Neural cell (in vitro differentiated cells): ENCODE data around the gene ALK. TPM values are rescaled to one million over a fixed set of nuclear protein-coding genes. Genes with fewer than 3 reads are reported as not detected.
"Not testable (repeated sequence)": the region's sequence is repeated elsewhere in the genome, so short reads cannot be mapped to it uniquely, and the experiment has no call there.

Source experiments
- H2AFZ ChIP-seq: fragments of 200-600, 300-800 bp; sonication (generic), shearing (Covaris generic); 2 replicates; pipeline ENCODE4 v1.6.0; 2014; ENCODE audit warnings: low read depth, mild to moderate bottlenecking, antibody characterized with exemption, low read length, moderate library complexity
- H3F3A ChIP-seq: fragments of 200-600 bp; shearing (Covaris generic); 2 replicates; pipeline ENCODE4 v1.6.1; 2016; ENCODE audit warnings: mild to moderate bottlenecking, moderate library complexity, mixed read lengths, antibody characterized with exemption, low read length; ENCODE audit not compliant: insufficient read depth, poor library complexity, severe bottlenecking
- H3K27ac ChIP-seq: fragments of 200-600, 300-800 bp; sonication (generic), shearing (Covaris generic); 2 replicates; pipeline ENCODE4 v1.5.1; 2014; ENCODE audit warnings: mild to moderate bottlenecking, low read length, moderate library complexity
- H3K27me3 ChIP-seq: fragments of 300-800, 200-600 bp; sonication (generic), shearing (Covaris generic); 2 replicates; pipeline ENCODE4 v1.6.0; 2014; ENCODE audit warnings: mild to moderate bottlenecking, low read depth, low read length, moderate library complexity; ENCODE audit not compliant: insufficient read depth
- H3K36me3 ChIP-seq: fragments of 300-800, 200-600 bp; sonication (generic), shearing (Covaris generic); 2 replicates; pipeline ENCODE4 v1.5.1; 2014; ENCODE audit warnings: mild to moderate bottlenecking, antibody characterized with exemption, low read length, moderate library complexity; ENCODE audit not compliant: insufficient read depth
- H3K4me2 ChIP-seq: fragments of 300-800, 200-600 bp; sonication (generic), shearing (Covaris generic); 2 replicates; pipeline ENCODE4 v1.6.0; 2014; ENCODE audit warnings: mild to moderate bottlenecking, low read length
- H3K4me3 ChIP-seq: fragments of 300-800, 200-600 bp; sonication (generic), shearing (Covaris generic); 2 replicates; pipeline ENCODE4 v1.5.1; 2014; ENCODE audit warnings: mild to moderate bottlenecking, low read length, moderate library complexity
- H3K79me2 ChIP-seq: fragments of 200-600 bp; shearing (Covaris generic); replicated peaks from 2 replicates; pipeline ENCODE4 v1.6.0; 2014; ENCODE audit warnings: mild to moderate bottlenecking, low read length, moderate library complexity; ENCODE audit not compliant: insufficient read depth
- H3K9ac ChIP-seq: fragments of 300-800, 200-600 bp; sonication (generic), shearing (Covaris generic); 2 replicates; pipeline ENCODE4 v1.6.1; 2016; ENCODE audit warnings: mild to moderate bottlenecking, low read length, mixed read lengths
- H3K9me2 ChIP-seq: fragments of 200-600 bp; shearing (Covaris generic); 2 replicates; pipeline ENCODE4 v1.6.1; 2016; ENCODE audit warnings: mild to moderate bottlenecking, low read length, mixed read lengths; ENCODE audit not compliant: insufficient read depth
- H3K9me3 ChIP-seq: fragments of 200-600, 300-800 bp; sonication (generic), shearing (Covaris generic); 2 replicates; pipeline ENCODE4 v1.6.1; 2016; ENCODE audit warnings: mild to moderate bottlenecking, mixed run types, low read length, moderate library complexity, mixed read lengths
- H4K20me1 ChIP-seq: fragments of 200-600 bp; shearing (Covaris generic); 2 replicates; pipeline ENCODE4 v1.6.1; 2016; ENCODE audit warnings: mild to moderate bottlenecking, mixed run types; ENCODE audit not compliant: insufficient read depth
- EP300 ChIP-seq: fragments of 450-650 bp; conservative IDR thresholded peaks from 2 replicates; pipeline ENCODE4 v1.6.1; 2014; ENCODE audit warnings: antibody characterized with exemption, mild to moderate bottlenecking, moderate library complexity; ENCODE audit not compliant: poor library complexity, severe bottlenecking
- EZH2 ChIP-seq: fragments of 200-600, 300-800 bp; shearing (Covaris generic), sonication (generic); IDR thresholded peaks from 2 replicates; pipeline ENCODE4 v1.6.1; 2014; ENCODE audit warnings: antibody characterized with exemption, low read length, borderline replicate concordance, mild to moderate bottlenecking; ENCODE audit not compliant: insufficient read depth, poor library complexity, severe bottlenecking
- MXI1 ChIP-seq: fragments of 450-650 bp; conservative IDR thresholded peaks from 2 replicates; pipeline ENCODE4 v1.6.1; 2014; ENCODE audit warnings: antibody characterized with exemption, mild to moderate bottlenecking; ENCODE audit not compliant: poor library complexity, severe bottlenecking
- POLR2AphosphoS5 ChIP-seq: IDR thresholded peaks from 2 replicates; pipeline ENCODE4 v1.6.1; 2012
- RAD21 ChIP-seq: fragments of 450-650 bp; conservative IDR thresholded peaks from 2 replicates; pipeline ENCODE4 v1.6.1; 2014; ENCODE audit warnings: antibody characterized with exemption, mild to moderate bottlenecking, moderate library complexity
- SMC3 ChIP-seq: fragments of 450-650 bp; conservative IDR thresholded peaks from 2 replicates; pipeline ENCODE4 v1.6.1; 2014; ENCODE audit warnings: antibody characterized with exemption, mild to moderate bottlenecking, moderate library complexity; ENCODE audit not compliant: poor library complexity
- TAF1 ChIP-seq: IDR thresholded peaks from 2 replicates; pipeline ENCODE4 v1.6.1; 2012; ENCODE audit warnings: low read depth
- polyA plus RNA-seq: library from polyadenylated mRNA; depleted of rRNA; stranded (reverse); fragments of >200 nt; gene quantifications from 2 replicates; pipeline ENCODE4 v1.2.3, GENCODE V29; 2014
- TF ChIP-seq, protein P1 (sequence below): IDR thresholded peaks from 2 replicates; pipeline ENCODE4 v1.6.1; 2012; ENCODE audit warnings: borderline replicate concordance

The ALK gene
- polyA plus RNA-seq, 1 donor from 2014 or later = 7.1 TPM

DNA sequence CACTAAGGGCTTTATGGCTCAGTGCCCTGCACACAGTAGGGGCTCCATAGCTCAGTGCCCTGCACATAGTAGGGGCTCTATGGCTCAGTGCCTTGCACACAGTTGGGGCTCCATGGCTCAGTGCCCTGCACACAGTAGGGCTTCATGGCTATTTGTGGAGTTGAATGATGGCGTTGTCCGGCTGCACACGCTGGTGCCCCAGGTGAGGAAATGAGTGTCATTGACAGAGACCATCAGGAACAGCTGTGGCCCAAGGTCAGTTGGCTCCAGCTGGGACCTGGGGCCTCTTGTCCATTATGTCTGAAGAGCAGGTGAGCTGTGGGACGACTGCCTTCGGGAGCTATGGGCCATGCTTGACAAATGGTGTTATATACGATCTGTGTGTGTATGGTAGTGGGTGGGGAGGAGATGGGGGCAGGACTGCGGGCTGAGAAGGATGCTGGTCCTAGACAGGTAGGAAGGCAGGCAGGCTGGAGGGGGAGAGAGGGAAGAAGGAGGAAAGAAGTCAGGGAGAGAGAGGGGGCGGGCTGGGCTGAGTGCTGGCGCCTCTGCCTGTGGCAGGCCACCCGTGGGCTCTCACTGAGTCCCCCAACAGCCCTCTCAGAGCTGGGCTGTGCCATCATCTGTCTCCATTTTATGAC lies 675.5 kb downstream of the ALK start (continued):
- no peak for TF ChIP-seq EP300

DNA sequence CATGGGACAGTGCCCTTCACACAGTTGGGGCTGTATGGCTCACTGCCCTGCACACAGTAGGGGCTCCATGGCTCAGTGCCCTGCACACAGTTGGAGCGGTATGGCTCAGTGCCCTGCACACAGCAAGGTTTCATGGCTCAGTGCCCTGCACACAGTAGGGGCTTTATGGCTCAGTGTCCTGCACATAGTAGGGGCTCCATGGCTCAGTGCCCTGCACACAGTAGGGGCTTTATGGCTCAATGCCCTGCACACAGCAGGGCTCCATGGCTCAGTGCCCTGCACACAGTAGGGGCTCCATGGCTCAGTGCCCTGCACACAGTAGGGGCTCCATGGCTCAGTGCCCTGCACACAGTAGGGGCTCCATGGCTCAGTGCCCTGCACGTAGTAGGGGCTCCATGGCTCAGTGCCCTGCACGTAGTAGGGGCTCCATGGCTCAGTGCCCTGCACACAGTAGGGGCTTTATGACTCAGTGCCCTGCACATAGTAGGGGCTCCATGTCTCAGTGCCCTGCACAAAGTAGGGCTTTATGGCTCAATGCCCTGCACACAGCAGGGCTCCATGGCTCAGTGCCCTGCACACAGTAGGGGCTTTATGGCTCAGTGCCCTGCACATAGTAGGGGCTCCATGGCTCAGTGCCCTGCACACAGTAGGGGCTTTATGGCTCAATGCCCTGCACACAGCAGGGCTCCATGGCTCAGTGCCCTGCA lies 676.2 kb downstream of the ALK start:
- H3K4me3 ChIP-seq, H3K27ac ChIP-seq, H3K9me3 ChIP-seq, H3K9ac ChIP-seq, H3F3A ChIP-seq, H2AFZ ChIP-seq, H3K79me2 ChIP-seq, H3K9me2 ChIP-seq, H4K20me1 ChIP-seq, H3K27me3 ChIP-seq, H3K36me3 ChIP-seq, H3K4me2 ChIP-seq: not testable (repeated sequence)

DNA sequence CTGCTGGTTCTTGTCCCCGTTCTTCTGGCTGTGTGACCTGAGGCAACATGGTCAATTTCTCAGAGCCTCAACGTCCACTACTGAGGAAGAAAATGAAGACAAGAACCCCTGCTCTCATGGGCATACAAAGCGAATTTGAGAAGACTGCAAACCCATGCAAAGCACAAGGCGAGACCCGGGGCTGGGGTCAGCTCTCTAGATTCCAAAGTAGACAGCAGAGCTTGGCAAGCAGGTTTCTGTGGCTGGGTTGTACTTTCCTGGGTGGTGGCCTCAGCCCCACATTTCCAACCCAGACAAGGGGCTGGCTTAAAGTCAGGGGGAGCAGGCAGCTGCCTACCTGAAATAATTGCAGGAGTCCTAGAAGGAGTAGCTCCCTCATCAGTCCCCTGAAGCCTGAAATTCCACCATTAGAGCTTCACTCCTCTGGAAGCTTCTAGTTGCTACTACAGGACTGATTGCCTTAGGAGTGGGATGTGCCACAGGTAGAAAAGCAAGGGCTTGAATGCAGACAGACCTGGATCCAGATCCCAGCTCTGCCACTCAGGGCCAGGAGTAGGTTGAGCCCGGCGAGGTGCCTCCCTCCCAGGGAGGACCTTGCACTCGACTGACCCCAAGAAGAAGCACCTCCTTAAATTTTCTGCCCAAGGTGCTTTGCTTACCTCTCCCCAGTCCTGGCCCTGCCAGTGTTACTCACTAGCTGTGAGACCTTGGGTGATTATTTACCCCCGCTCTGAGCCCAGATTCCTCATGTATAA lies 678.6 kb downstream of the ALK start:
- Histone ChIP-seq H3K9me3 (no peaks in the 10 kb centered on the region), H4K20me1 (no peaks in the 10 kb centered on the region), H3K79me2 (no peaks in the 10 kb centered on the region), H3F3A (no peaks in the 10 kb centered on the region), H3K9ac (no peak overlapping the region), H3K36me3 (no peaks in the 10 kb centered on the region), H3K9me2 (no peaks in the 10 kb centered on the region), H3K27ac (no peak overlapping the region), H3K4me2 (no peak overlapping the region), H3K4me3 (no peak overlapping the region), H3K27me3 (no peaks in the 10 kb centered on the region), H2AFZ (no peak overlapping the region)
- TF ChIP-seq MXI1 = no peak
- TF ChIP-seq TAF1 = no peak
- TF ChIP-seq POLR2AphosphoS5 = no peak
- no peak for TF ChIP-seq EP300
- TF ChIP-seq SMC3 = no peak
- TF ChIP-seq EZH2 = no peak
- no peak for TF ChIP-seq RAD21

DNA sequence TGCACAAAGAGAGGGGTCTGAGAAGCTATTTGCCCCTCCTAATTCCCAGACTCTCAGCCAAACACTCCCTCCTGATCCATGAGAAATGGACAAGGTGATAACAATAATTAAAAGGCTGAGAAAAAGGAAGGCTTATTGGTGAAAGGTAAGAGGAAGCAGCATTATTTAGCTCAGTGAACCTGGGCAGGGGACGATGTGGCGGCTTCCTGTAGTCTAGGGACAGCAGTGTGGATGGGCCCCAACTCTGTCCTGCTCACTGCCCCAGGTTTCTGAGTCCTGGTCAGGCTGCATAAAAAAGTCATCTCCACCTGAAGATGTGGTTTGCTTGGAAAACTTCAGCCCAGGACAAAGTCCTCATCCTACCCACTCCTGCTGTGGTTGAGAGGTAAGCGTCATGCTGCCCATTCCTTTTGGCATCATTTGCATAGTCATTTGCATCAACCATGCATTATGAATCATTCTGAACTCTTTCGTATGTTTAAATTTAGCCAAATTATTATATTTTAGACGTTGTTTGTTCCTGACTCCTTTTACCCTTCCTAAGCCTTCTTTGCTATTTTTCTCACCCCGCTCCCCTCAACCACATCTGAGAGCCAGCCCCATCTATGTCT lies 679.3 kb downstream of the ALK start:
- Histone ChIP-seq H3K27ac (no peak overlapping the region), H3K4me2 (no peak overlapping the region), H3K9ac (no peak overlapping the region), H3F3A (no peaks in the 10 kb centered on the region), H3K27me3 (no peaks in the 10 kb centered on the region), H2AFZ (no peak overlapping the region), H3K79me2 (no peaks in the 10 kb centered on the region), H3K4me3 (no peak overlapping the region), H4K20me1 (no peaks in the 10 kb centered on the region), H3K36me3 (no peaks in the 10 kb centered on the region), H3K9me3 (no peaks in the 10 kb centered on the region), H3K9me2 (no peaks in the 10 kb centered on the region)
- TF ChIP-seq RAD21 (no peak), EP300 (no peak), TAF1 (no peak), SMC3 (no peak)
- TF ChIP-seq, protein P1, sequence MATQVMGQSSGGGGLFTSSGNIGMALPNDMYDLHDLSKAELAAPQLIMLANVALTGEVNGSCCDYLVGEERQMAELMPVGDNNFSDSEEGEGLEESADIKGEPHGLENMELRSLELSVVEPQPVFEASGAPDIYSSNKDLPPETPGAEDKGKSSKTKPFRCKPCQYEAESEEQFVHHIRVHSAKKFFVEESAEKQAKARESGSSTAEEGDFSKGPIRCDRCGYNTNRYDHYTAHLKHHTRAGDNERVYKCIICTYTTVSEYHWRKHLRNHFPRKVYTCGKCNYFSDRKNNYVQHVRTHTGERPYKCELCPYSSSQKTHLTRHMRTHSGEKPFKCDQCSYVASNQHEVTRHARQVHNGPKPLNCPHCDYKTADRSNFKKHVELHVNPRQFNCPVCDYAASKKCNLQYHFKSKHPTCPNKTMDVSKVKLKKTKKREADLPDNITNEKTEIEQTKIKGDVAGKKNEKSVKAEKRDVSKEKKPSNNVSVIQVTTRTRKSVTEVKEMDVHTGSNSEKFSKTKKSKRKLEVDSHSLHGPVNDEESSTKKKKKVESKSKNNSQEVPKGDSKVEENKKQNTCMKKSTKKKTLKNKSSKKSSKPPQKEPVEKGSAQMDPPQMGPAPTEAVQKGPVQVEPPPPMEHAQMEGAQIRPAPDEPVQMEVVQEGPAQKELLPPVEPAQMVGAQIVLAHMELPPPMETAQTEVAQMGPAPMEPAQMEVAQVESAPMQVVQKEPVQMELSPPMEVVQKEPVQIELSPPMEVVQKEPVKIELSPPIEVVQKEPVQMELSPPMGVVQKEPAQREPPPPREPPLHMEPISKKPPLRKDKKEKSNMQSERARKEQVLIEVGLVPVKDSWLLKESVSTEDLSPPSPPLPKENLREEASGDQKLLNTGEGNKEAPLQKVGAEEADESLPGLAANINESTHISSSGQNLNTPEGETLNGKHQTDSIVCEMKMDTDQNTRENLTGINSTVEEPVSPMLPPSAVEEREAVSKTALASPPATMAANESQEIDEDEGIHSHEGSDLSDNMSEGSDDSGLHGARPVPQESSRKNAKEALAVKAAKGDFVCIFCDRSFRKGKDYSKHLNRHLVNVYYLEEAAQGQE = no peak
